ENCODE data around the gene PRKAA2.

Gene PRKAA2

GRCh38 chr1:56627019-56627635 is 18.0 kb upstream of the PRKAA2 start:
- TF ChIP-seq CTCF (IDR thresholded peaks at IDR 0.05; ENCODE audit: insufficient read depth, low read length, missing control alignments): no peak
- DNase-seq (ENCODE audit: low read depth, low spot score): no peak
- CTCF ChIA-PET: interaction anchor here (0.9 to 1.2 kb wide), 3 partner anchors 81 to 177 kb away, joined by 3 read pairs; no protein-coding TSS in a partner anchor
- H3K4me3 ChIP-seq (ENCODE audit: low read depth, low read length): no peak overlapping the region
- POLR2A ChIA-PET: no interaction called here

GRCh38 chr1:56627636-56628039 is 17.5 kb upstream of the PRKAA2 start:
- no peak overlapping the region for H3K4me3 ChIP-seq (ENCODE audit: low read depth, low read length)
- TF ChIP-seq CTCF (IDR thresholded peaks at IDR 0.05; ENCODE audit: insufficient read depth, low read length, missing control alignments): no peak
- no peak for DNase-seq (ENCODE audit: low read depth, low spot score)
- CTCF ChIA-PET: interaction anchor here (1.1 to 1.2 kb wide), 2 partner anchors 81 to 176 kb away, joined by 3 read pairs; no protein-coding TSS in a partner anchor
- POLR2A ChIA-PET: no interaction called here

GRCh38 chr1:56630786-56631185 is 14.3 kb upstream of the PRKAA2 start:
- TF ChIP-seq CTCF (IDR thresholded peaks at IDR 0.05; ENCODE audit: insufficient read depth, low read length, missing control alignments): no peak
- POLR2A ChIA-PET: no interaction called here
- DNase-seq (ENCODE audit: low read depth, low spot score): no peak
- CTCF ChIA-PET: no interaction called here
- no peak overlapping the region for H3K4me3 ChIP-seq (ENCODE audit: low read depth, low read length)

GRCh38 chr1:56631901-56632300 is 13.2 kb upstream of the PRKAA2 start:
- POLR2A ChIA-PET: no interaction called here
- TF ChIP-seq CTCF (IDR thresholded peaks at IDR 0.05; ENCODE audit: insufficient read depth, low read length, missing control alignments): no peak
- H3K4me3 ChIP-seq (ENCODE audit: low read depth, low read length): no peak overlapping the region
- DNase-seq (ENCODE audit: low read depth, low spot score): no peak
- CTCF ChIA-PET: no interaction called here

- CTCF ChIA-PET: no interaction called here
- no peak overlapping the region for H3K4me3 ChIP-seq (ENCODE audit: low read depth, low read length)
- DNase-seq (ENCODE audit: low read depth, low spot score): no peak
- TF ChIP-seq CTCF (IDR thresholded peaks at IDR 0.05; ENCODE audit: insufficient read depth, low read length, missing control alignments): no peak
- POLR2A ChIA-PET: no interaction called here
These were observed 10.1 kb upstream of the PRKAA2 start for GRCh38 chr1:56634981-56635380.

- CTCF ChIA-PET: no interaction called here
- DNase-seq (ENCODE audit: low read depth, low spot score): no peak
- H3K4me3 ChIP-seq (ENCODE audit: low read depth, low read length): no peak overlapping the region
- POLR2A ChIA-PET: no interaction called here
- no peak for TF ChIP-seq CTCF (IDR thresholded peaks at IDR 0.05; ENCODE audit: insufficient read depth, low read length, missing control alignments)
These were observed 6.9 kb upstream of the PRKAA2 start for GRCh38 chr1:56638248-56638647.

Data from AG04449 (cell line).